Rectal smooth muscle tissue (tissue), 1 donor: Measurements from ENCODE around the gene PIK3AP1.
"Not testable (repeated sequence)": the region's sequence is repeated elsewhere in the genome, so short reads cannot be mapped to it uniquely, and the experiment has no call there.

Source experiments
- H3K27ac ChIP-seq: one replicate; pipeline ENCODE4 v1.7.0; 2013; ENCODE audit warnings: low read depth, low read length, inconsistent platforms
- H3K27me3 ChIP-seq: one replicate; pipeline ENCODE4 v1.7.0; 2013; ENCODE audit warnings: low read length; ENCODE audit not compliant: control insufficient read depth, insufficient read depth
- H3K36me3 ChIP-seq: one replicate; pipeline ENCODE4 v1.7.0; 2013; ENCODE audit warnings: low read length; ENCODE audit not compliant: control insufficient read depth, insufficient read depth
- H3K4me1 ChIP-seq: one replicate; pipeline ENCODE4 v1.7.0; 2013; ENCODE audit warnings: low read length; ENCODE audit not compliant: control insufficient read depth, insufficient read depth
- H3K4me3 ChIP-seq: one replicate; pipeline ENCODE4 v1.7.0; 2013; ENCODE audit warnings: low read length
- H3K9ac ChIP-seq: one replicate; pipeline ENCODE4 v1.7.0; 2013; ENCODE audit warnings: low read length

The PIK3AP1 gene

GRCh38 chr10:96565774-96566173, 154.5 kb downstream of the PIK3AP1 start:
- Histone ChIP-seq H3K9ac (no peak overlapping the region), H3K27ac (no peak overlapping the region), H3K27me3 (no peaks in the 10 kb centered on the region), H3K4me3 (no peak overlapping the region), H3K4me1 (peaks cover 6% of the 10 kb centered on the region), H3K36me3 (peaks cover 3% of the 10 kb centered on the region)

- Histone ChIP-seq H3K27me3 (no peaks in the 10 kb centered on the region), H3K4me3 (no peak overlapping the region), H3K36me3 (peaks cover 3% of the 10 kb centered on the region), H3K9ac (no peak overlapping the region), H3K4me1 (no peaks in the 10 kb centered on the region), H3K27ac (no peak overlapping the region)
Observed at GRCh38 chr10:96560966-96561887, 159.1 kb downstream of the PIK3AP1 start.

- Histone ChIP-seq H3K36me3 (peaks cover 3% of the 10 kb centered on the region), H3K27me3 (no peaks in the 10 kb centered on the region), H3K4me1 (no peaks in the 10 kb centered on the region), H3K27ac (no peak overlapping the region), H3K9ac (no peak overlapping the region), H3K4me3 (no peak overlapping the region)
Observed at GRCh38 chr10:96560489-96560888, 159.8 kb downstream of the PIK3AP1 start.

- Histone ChIP-seq H3K36me3 (peaks cover 2% of the 10 kb centered on the region), H3K4me3 (no peak overlapping the region), H3K9ac (no peak overlapping the region), H3K27ac (no peak overlapping the region), H3K27me3 (no peaks in the 10 kb centered on the region), H3K4me1 (no peaks in the 10 kb centered on the region)
Observed at GRCh38 chr10:96556003-96556402, 164.3 kb downstream of the PIK3AP1 start.

GRCh38 chr10:96555330-96555729, 165.0 kb downstream of the PIK3AP1 start:
- no peaks in the 10 kb centered on the region for H3K4me1 ChIP-seq
- no peak overlapping the region for H3K4me3 ChIP-seq
- H3K27ac ChIP-seq = no peak overlapping the region
- H3K9ac ChIP-seq = no peak overlapping the region
- no peaks in the 10 kb centered on the region for H3K27me3 ChIP-seq
- H3K36me3 ChIP-seq = peaks cover 2% of the 10 kb centered on the region

- Histone ChIP-seq H3K4me1 (no peaks in the 10 kb centered on the region), H3K36me3 (peaks cover 12% of the 10 kb centered on the region), H3K27ac (no peak overlapping the region), H3K4me3 (no peak overlapping the region), H3K27me3 (no peaks in the 10 kb centered on the region), H3K9ac (no peak overlapping the region)
Observed at GRCh38 chr10:96548589-96548988, 171.7 kb downstream of the PIK3AP1 start.

- not testable (repeated sequence) for H3K27ac ChIP-seq, H3K4me3 ChIP-seq, H3K9ac ChIP-seq, H3K4me1 ChIP-seq, H3K27me3 ChIP-seq
- H3K36me3 ChIP-seq = peaks cover 13% of the 10 kb centered on the region
Observed at GRCh38 chr10:96545558-96545957, 174.8 kb downstream of the PIK3AP1 start.
